ENCODE results near the gene SLC27A5. TPM values are rescaled to one million over a fixed set of nuclear protein-coding genes. Genes with fewer than 3 reads are reported as not detected.

SLC27A5 gene
- total and polyA plus RNA-seq, 9 of the 15 experiments (the other 6 are each of a cell fraction or from before 2014, with no cell fraction given): 42.2 to 318 (median 64.7) TPM

- TF ChIP-seq PHB (CRISPR knock-in tag; IDR thresholded peaks at IDR 0.05) (peak; percentile 43; the same call in 1 of the 2 replicates), SAFB2 (IDR thresholded peaks at IDR 0.05; ENCODE audit: borderline replicate concordance, low read depth, low read length, severe bottlenecking) (no peak), HMG20B (CRISPR knock-in tag; IDR thresholded peaks at IDR 0.05) (peak; percentile 60; the same call in 1 of the 2 replicates), CSDE1 (IDR thresholded peaks at IDR 0.05) (no peak), TAF1 (IDR thresholded peaks at IDR 0.05; ENCODE audit: control insufficient read depth, extremely low read depth, insufficient read depth, low read length, severe bottlenecking) (peak; percentile 59), POLR2B (IDR thresholded peaks at IDR 0.05; ENCODE audit: low read depth, partially characterized antibody) (peak; percentile 96), BCLAF1 (IDR thresholded peaks at IDR 0.05; ENCODE audit: borderline replicate concordance in 1 of 2, control insufficient read depth in 1 of 2, low read depth in 2 of 2, low read length in 1 of 2) (peak in 1 of 2 experiments; percentile 69; a peak in 1 of 4 replicates), CHD1 (IDR thresholded peaks at IDR 0.05; ENCODE audit: low read length) (peak; percentile 48), ZNF384 (IDR thresholded peaks at IDR 0.05; ENCODE audit: low read depth, low read length) (no peak), HDAC2 (IDR thresholded peaks at IDR 0.05) (no peak), ZNF695 (CRISPR knock-in tag; IDR thresholded peaks at IDR 0.05) (peak; percentile 22), NR1H2 (CRISPR knock-in tag; IDR thresholded peaks at IDR 0.05) (no peak), ZNF395 (CRISPR knock-in tag; IDR thresholded peaks at IDR 0.05) (no peak; the same call in 1 of the 2 replicates), ZNF408 (CRISPR knock-in tag; IDR thresholded peaks at IDR 0.05; ENCODE audit: low read depth) (no peak), ZNF780A (CRISPR knock-in tag; IDR thresholded peaks at IDR 0.05) (no peak; the same call in 1 of the 2 replicates), CBX5 (IDR thresholded peaks at IDR 0.05; ENCODE audit: borderline replicate concordance, low read depth) (0 out of 2 replicates have a peak, but pooled peaks have one; percentile 12), TEAD4 (IDR thresholded peaks at IDR 0.05; ENCODE audit: low read length) (no peak), TEAD4 (CRISPR knock-in tag; IDR thresholded peaks at IDR 0.05; ENCODE audit: borderline replicate concordance) (no peak), JUND (IDR thresholded peaks at IDR 0.05; ENCODE audit: borderline replicate concordance, low read depth, low read length) (peak; percentile 76), JUND (tag; IDR thresholded peaks at IDR 0.05; ENCODE audit: borderline replicate concordance, low read depth, low read length) (peak; percentile 37; the same call in 1 of the 3 replicates), CHD2 (IDR thresholded peaks at IDR 0.05; ENCODE audit: low read depth, low read length) (no peak; the same call in 1 of the 2 replicates), SNAPC5 (CRISPR knock-in tag; IDR thresholded peaks at IDR 0.05) (no peak), NELFE (IDR thresholded peaks at IDR 0.05; ENCODE audit: insufficient read depth, insufficient read length) (no peak), ZNF507 (tag; conservative IDR thresholded peaks at IDR 0.05) (no peak), ERF (CRISPR knock-in tag; IDR thresholded peaks at IDR 0.05) (peak; percentile 90)
Observed at GRCh38 chr19:58554494-58555368, 42.9 kb upstream of the SLC27A5 start, which contains the start of gene CHMP2A (continued).

Data from K562 (cell line).